B cell (primary cell): ENCODE measurements around the gene PAX2. TPM values are rescaled to one million over a fixed set of nuclear protein-coding genes. Genes with fewer than 3 reads are reported as not detected.

Source experiments
- ATAC-seq: fragments of 200-7000 bp; cut with Tn5 transposase; one replicate; pipeline ENCODE4 v1.10.0; 2021; ENCODE audit warnings: low read depth, mild to moderate bottlenecking, moderate number of reproducible peaks, moderate library complexity
- CTCF ChIA-PET: fragments of 350-600 bp; sonication (Branson Sonifier 250); formaldehyde crosslinking; loops from one replicate; lab custom pipeline; 2021; ENCODE audit warnings: antibody characterized with exemption, inconsistent platforms; lab: Charles Lee
- POLR2A ChIA-PET: fragments of 350-600 bp; sonication (Branson Sonifier 250); formaldehyde crosslinking; loops from one replicate; lab custom pipeline; 2021; ENCODE audit warnings: antibody characterized with exemption; lab: Charles Lee
- DNase-seq: peaks from one replicate; pipeline ENCODE4 v3.0.0; 2013
- H2AFZ ChIP-seq: 2 replicates; pipeline ENCODE4 v1.6.1; 2012; ENCODE audit warnings: mild to moderate bottlenecking, low read depth, low read length; ENCODE audit not compliant: insufficient read depth, poor library complexity, severe bottlenecking
- H3K27ac ChIP-seq, 2 donors: 1 replicate in 1 of 2; 2 replicates in 1 of 2; pipeline ENCODE4 v1.5.1; 2012 to 2013; ENCODE audit warnings: low read length in 2 of 2, mild to moderate bottlenecking in 2 of 2, moderate library complexity in 1 of 2
- H3K27me3 ChIP-seq, 4 experiments: fragments of 200-600 bp in 1 of 4; sonication (generic) in 1 of 4; replicated peaks in 1 of 4; 1 replicate in 2 of 4; 2 replicates in 2 of 4; pipeline versions ENCODE4 v1.6.1 to v1.7.0; 2013 to 2016; ENCODE audit warnings: low read length in 3 of 4, mild to moderate bottlenecking in 2 of 4, mixed read lengths in 1 of 4, moderate library complexity in 1 of 4; ENCODE audit not compliant: insufficient read depth in 4 of 4, control insufficient read depth in 3 of 4; ENCODE audit errors: control extremely low read depth in 1 of 4
- H3K36me3 ChIP-seq, 2 experiments: replicated peaks in 1 of 2; 1 replicate in 1 of 2; 2 replicates in 1 of 2; pipeline versions ENCODE4 v1.6.1 to v1.7.1; 2013; ENCODE audit warnings: low read length in 1 of 2; ENCODE audit not compliant: insufficient read depth in 2 of 2, control insufficient read depth in 1 of 2; ENCODE audit errors: control extremely low read depth in 1 of 2, extremely low read depth in 1 of 2
- H3K4me1 ChIP-seq, 2 donors: fragments of 200-600 bp in 1 of 2; sonication (generic) in 1 of 2; 1 replicate in 1 of 2; 2 replicates in 1 of 2; pipeline versions ENCODE4 v1.5.1 to v1.6.1; 2013 to 2017; ENCODE audit warnings: low read length in 2 of 2; ENCODE audit not compliant: control insufficient read depth in 2 of 2, insufficient read depth in 2 of 2
- H3K4me2 ChIP-seq: replicated peaks from 2 replicates; pipeline ENCODE3; 2012; ENCODE audit warnings: mild to moderate bottlenecking, low read depth, low read length; ENCODE audit not compliant: poor library complexity, severe bottlenecking
- H3K4me3 ChIP-seq, 5 experiments: fragments of 200-600 bp in 1 of 5; sonication (generic) in 1 of 5; 1 replicate in 3 of 5; 2 replicates in 2 of 5; pipeline versions ENCODE4 v1.5.1 to v1.7.0; 2011 to 2016; ENCODE audit warnings: low read length in 4 of 5, mild to moderate bottlenecking in 4 of 5, low read depth in 2 of 5, control low read depth in 1 of 5, moderate library complexity in 1 of 5; ENCODE audit not compliant: insufficient read depth in 1 of 5; ENCODE audit errors: control extremely low read depth in 1 of 5, extremely low read depth in 1 of 5
- H3K79me2 ChIP-seq: fragments of 200-600 bp; sonication (generic); one replicate; pipeline ENCODE4 v1.6.0; 2016; ENCODE audit warnings: low read length; ENCODE audit not compliant: control insufficient read depth, insufficient read depth
- H3K9ac ChIP-seq: fragments of 200-600 bp; sonication (generic); 2 replicates; pipeline ENCODE4 v1.6.1; 2017; ENCODE audit warnings: mild to moderate bottlenecking, low read length, moderate library complexity
- H3K9me3 ChIP-seq, 3 donors: one replicate each; pipeline versions ENCODE4 v1.6.1 to v1.7.1; 2013; ENCODE audit warnings: low read length in 2 of 3; ENCODE audit not compliant: control insufficient read depth in 2 of 3, insufficient read depth in 1 of 3; ENCODE audit errors: control extremely low read depth in 1 of 3
- H4K20me1 ChIP-seq: 2 replicates; pipeline ENCODE4 v1.6.0; 2012; ENCODE audit warnings: mild to moderate bottlenecking, low read length; ENCODE audit not compliant: insufficient read depth, control insufficient read depth, poor library complexity, severe bottlenecking
- H3K27ac Mint-ChIP-seq: one replicate; pipeline ENCODE4 v1.8.0; 2021; ENCODE audit warnings: mixed read lengths
- H3K27me3 Mint-ChIP-seq: one replicate; pipeline ENCODE4 v1.8.0; 2021; ENCODE audit warnings: mixed read lengths
- H3K4me1 Mint-ChIP-seq: one replicate; pipeline ENCODE4 v1.8.0; 2021; ENCODE audit warnings: mixed read lengths
- H3K4me3 Mint-ChIP-seq: one replicate; pipeline ENCODE4 v1.8.0; 2021; ENCODE audit warnings: mixed read lengths
- H3K9me3 Mint-ChIP-seq: one replicate; pipeline ENCODE4 v1.8.0; 2022; ENCODE audit warnings: mixed read lengths; ENCODE audit not compliant: insufficient read depth
- EZH2 ChIP-seq: IDR thresholded peaks from 2 replicates; pipeline ENCODE4 v1.6.1; 2012; ENCODE audit warnings: borderline replicate concordance, low read depth, mild to moderate bottlenecking, moderate library complexity, low read length; ENCODE audit not compliant: insufficient read depth, poor library complexity, severe bottlenecking
- WGBS: methylation state at CpG from one replicate; pipeline ENCODE4 v1.1.5; 2013; ENCODE audit warnings: missing lambda C conversion rate; ENCODE audit not compliant: insufficient coverage; 5-methylcytosine and 5-hydroxymethylcytosine counted together
- intact Hi-C: fragments of 100-400 bp; cut with micrococcal nuclease; formaldehyde crosslinking; loops from one replicate; pipeline ENCODE4 v1.10.0; 2022
- polyA plus RNA-seq: library from polyadenylated mRNA; depleted of rRNA; stranded (reverse); fragments of >200 nt; gene quantifications from 2 replicates; pipeline ENCODE4 v1.2.3, GENCODE V29; 2012
- total RNA-seq, 2 donors: library from RNA; stranded (reverse); fragments of 120-200 nt in 1 of 2; gene quantifications; 1 replicate in 1 of 2; 2 replicates in 1 of 2; pipeline versions ENCODE4 v1.2.3 to v1.2.4, GENCODE V29; 2013 to 2022
- TF ChIP-seq, protein P1 (sequence below): fragments of 200-600 bp; IDR thresholded peaks from one replicate; pipeline ENCODE4 v1.8.0; 2022; ENCODE audit warnings: antibody characterized with exemption, mild to moderate bottlenecking

Gene PAX2
- total and polyA plus RNA-seq, 2 donors (not counting 1 experiment from before 2014, with no cell fraction given), result 0.12 TPM; not detected in 1

DNA sequence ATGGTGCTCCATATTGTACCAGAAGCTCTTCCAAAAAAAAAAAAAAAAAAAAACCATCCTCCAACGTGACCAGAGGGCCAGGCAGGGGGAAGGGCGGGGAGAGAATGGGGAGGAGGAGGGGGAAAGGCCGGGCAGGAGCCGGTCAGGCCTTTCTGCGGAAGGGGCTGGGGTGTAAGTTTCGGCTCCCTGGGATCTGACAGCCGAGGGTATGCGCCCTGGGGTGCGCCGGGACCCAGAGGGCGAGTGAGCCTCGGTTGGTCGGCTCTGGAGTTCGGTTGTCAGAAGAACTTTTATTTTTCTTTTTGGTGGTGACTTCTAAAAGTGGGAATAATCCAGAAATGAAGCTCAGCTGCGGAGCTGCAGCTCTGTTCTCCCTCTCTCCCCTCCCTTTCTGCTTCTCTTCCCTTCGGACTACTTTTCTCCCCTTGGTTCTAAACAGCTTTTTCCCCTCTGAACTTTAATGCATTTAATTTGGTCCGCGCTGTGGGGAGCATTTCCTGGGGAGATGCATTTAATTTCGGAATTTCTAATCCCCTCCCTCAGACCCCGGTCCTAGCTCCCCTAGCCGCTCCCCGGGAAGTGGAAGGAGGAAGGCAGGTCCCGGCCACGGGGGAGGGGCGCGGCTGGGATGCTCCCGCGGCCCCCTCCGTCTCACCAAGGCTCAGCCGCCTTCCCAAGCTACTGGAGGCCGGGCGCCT lies 3.9 kb upstream of the PAX2 start:
- Histone ChIP-seq H3K9me3 (peaks cover 0 to 54% (median 0%) of the 10 kb centered on the region in 3 donors), H2AFZ (no peak overlapping the region), H3K4me2 (peak overlapping the region; percentile 65), H3K4me3 (peak overlapping the region in 1 of 5 experiments; percentile 4), H3K79me2 (no peaks in the 10 kb centered on the region), H3K27me3 (peaks cover 0 to 95% (median 72%) of the 10 kb centered on the region in 4 experiments), H3K27ac (no peak overlapping the region), H3K36me3 (no peaks in the 10 kb centered on the region), H3K9ac (no peak overlapping the region), H3K4me1 (peaks cover 71 to 90% of the 10 kb centered on the region in 2 donors), H4K20me1 (no peaks in the 10 kb centered on the region)
- peaks cover 54% of the 10 kb centered on the region for H3K4me1 Mint-ChIP-seq
- no peak for TF ChIP-seq EZH2
- TF ChIP-seq, protein P1, sequence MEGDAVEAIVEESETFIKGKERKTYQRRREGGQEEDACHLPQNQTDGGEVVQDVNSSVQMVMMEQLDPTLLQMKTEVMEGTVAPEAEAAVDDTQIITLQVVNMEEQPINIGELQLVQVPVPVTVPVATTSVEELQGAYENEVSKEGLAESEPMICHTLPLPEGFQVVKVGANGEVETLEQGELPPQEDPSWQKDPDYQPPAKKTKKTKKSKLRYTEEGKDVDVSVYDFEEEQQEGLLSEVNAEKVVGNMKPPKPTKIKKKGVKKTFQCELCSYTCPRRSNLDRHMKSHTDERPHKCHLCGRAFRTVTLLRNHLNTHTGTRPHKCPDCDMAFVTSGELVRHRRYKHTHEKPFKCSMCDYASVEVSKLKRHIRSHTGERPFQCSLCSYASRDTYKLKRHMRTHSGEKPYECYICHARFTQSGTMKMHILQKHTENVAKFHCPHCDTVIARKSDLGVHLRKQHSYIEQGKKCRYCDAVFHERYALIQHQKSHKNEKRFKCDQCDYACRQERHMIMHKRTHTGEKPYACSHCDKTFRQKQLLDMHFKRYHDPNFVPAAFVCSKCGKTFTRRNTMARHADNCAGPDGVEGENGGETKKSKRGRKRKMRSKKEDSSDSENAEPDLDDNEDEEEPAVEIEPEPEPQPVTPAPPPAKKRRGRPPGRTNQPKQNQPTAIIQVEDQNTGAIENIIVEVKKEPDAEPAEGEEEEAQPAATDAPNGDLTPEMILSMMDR, result no peak
- 3% methylated on average over 19 of the region's 32 CpGs for WGBS
- DNase-seq (no peak), ATAC-seq (no peak)
- intact Hi-C loops, result loop anchor here (5.0 to 10.0 kb wide), 3 partner anchors 309 to 483 kb away; partner anchors contain the start of genes LBX1 and TLX1
- H3K9me3 Mint-ChIP-seq, result no peaks in the 10 kb centered on the region
- peaks cover 79% of the 10 kb centered on the region for H3K27me3 Mint-ChIP-seq
- ChIA-PET CTCF (interaction anchor here (0.5 to 1.6 kb wide), 5 partner anchors 14 to 1967 kb away, joined by 3 to 5 read pairs (median 3); no protein-coding TSS in a partner anchor), POLR2A (no interaction called here)
- no peak overlapping the region for H3K4me3 Mint-ChIP-seq
- H3K27ac Mint-ChIP-seq, result no peak overlapping the region
